Activated CD8-positive, alpha-beta memory T cell treated with anti-CD3 and anti-CD28 coated beads, Interleukin-2, amount 50 U/mL, for 48 hours (primary cell): Measurements from ENCODE around the gene TESK1.

Source experiments
- DNase-seq: peaks from one replicate; pipeline ENCODE4 v3.0.0-alpha.2; 2020

The TESK1 gene

DNA sequence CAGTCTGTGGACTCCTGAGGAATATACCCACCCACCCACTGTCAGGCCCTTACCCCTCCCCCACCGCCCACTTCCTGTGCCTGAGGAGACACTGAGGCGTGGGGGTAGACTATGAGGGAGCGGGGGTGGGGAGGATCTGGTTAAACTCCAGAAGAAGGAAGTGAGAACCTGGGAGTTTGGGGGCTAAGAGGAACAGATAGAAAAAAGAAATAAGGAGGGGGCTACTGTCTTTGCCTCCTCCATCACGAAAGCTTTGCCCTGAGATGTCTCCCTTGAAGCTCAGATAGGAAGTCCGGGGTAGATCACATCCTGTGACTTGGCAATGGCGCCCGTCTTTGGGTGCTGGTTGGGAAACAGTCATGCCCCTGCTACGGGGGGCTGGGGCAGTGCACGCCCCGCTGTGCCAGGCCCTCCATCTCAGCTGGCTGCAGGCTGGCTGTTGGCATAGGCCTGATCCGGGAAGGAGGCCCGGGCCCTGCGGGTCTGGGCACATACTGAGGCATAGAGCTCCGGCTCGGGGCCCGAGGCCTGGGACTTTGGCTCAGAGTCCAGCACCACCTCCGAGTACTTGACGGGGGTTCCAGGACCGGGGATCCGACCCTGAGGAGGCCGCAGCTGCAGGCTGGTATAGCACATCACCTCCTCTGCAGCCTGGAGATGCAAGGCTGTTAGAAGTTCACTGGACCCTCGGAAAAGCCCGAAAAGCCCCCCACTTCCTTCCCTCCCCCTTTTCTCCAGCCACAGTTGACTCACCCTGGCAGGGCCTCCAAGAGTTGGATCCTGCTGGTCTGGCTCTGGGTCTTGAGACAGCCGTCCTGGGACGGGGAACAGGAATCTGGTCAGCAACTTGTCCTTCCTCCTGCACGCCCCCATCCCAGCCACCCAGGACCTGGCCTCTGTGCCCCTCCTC, 44.6 kb downstream of the TESK1 start:
- peak; percentile 72 for DNase-seq

DNA sequence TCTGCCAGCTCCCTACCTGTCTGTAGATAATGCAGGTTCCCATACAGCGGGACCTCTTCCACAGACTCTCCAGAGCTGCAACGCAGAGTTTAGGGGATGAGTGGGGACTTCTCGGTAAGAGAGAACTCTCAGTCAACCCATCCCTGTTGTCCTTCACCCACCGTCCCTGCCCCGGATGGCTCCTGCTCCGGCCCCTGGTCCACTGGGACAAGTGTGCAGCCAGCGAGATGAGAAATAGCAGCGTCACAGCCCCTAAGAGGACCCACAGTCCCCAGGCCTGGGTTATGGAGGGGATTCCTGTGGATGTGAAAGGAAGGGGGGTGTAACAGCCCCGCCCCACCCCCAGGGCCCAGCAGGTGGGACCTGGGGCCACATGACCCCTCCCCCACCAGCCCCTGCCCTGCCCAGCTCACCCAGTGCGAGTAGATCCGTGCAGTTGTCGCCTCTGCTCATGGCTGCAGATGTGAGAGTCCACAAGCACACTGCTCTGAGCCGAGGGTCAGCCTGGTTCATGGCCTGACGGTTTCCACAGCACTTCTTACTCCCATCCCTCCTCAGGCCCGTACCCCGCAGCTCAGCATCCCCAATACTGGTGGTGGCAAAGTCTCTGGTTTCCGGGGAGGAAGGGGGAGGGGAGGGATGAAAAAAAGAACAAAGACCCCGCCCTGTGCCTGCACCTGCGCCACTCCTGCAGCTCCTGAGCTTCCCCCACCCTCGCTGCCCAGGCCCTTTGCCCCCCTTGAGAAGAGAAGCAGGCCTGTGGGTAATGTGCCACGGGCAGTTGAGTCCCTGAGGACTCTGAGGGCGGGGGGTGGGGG, 45.5 kb downstream of the TESK1 start, which contains the start of gene SIT1:
Gene SIT1 (minus strand): TSS at position 591 of the 818 bp plus-strand sequence. CDS start 78 bp downstream, at position 513.
- peak; percentile 72 for DNase-seq

GRCh38 chr9:35651956-35652828, 47.1 kb downstream of the TESK1 start:
- DNase-seq = no peak

- DNase-seq = no peak
Measured at GRCh38 chr9:35652829-35653209, 47.8 kb downstream of the TESK1 start.

DNA sequence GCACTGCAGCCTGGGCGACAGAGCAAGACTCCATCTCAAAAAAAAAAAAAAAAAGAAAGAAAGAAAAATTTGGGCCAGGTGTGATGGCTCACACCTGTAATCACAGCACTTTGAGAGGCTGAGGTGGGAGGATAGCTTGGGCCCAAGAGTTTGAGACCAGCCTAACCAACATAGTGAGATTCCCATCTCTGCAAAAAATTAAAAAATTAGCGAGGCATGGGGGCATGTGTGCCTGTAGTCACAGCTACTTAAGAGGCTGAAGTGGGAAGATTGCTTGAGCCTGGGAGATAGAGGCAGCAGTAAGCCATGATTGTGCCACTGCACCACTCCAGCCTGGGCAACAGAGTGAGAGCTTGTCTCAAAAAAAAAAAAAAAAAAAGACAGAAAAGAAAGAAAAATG, 48.5 kb downstream of the TESK1 start:
- no peak for DNase-seq

DNA sequence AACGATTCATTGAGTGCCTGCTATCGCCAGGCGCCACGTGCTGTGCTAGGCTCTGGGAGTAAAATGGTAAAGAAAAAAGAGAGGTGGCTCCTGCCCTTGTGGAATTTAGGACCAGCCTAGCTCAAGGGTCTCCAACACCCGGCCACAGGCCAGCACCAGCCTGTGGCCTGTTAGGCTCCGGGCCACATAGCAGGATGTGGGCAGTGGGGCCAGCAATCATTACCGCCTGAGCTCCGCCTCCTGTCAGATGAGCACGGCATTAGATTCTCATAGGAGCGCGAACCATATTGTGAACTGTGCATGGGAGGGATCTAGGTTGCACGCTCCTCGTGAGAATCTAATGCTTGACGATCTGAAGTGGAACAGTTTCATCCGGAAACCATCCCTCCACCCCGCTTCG, 51.3 kb downstream of the TESK1 start:
- no peak for DNase-seq

GRCh38 chr9:35656831-35657545, 51.9 kb downstream of the TESK1 start:
- DNase-seq = no peak

DNA sequence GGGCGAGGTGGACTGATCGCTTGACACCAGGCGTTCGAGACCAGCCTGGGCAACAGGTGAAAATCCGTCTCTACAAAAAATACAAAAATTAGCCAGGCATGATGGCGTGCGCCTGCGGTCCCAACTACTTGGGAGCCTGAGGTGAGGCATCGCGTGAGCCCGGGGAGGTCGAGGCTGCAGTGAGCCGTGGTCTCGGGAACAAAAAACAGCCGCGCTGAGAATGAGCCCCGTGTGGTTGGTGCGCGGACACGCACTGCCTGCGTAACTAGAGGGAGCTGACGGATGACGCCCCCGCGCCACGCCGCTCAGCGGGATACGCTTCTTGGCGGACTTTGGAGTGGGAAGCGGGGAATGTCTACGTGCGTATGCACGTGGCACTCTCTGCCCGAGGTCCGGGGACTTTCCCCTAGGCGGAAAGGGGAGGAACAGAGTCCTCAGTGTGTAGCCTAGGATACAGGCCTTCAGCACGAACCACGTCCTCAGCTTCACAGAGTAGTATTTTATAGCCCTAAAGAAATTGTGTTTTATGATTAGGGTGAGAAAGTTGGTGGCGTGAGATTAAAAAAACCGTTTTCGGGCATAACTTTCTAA, 52.6 kb downstream of the TESK1 start, which contains the start of gene RMRP:
Gene RMRP (minus strand): TSS at position 474 of the 591 bp plus-strand sequence.
- DNase-seq = peak; percentile 96

GRCh38 chr9:35658137-35658967, 53.3 kb downstream of the TESK1 start, which contains the start of gene CCDC107:
CCDC107 (plus strand) TSS chr9:35658292; CDS start chr9:35658380, 88 bp downstream.
- peak; percentile 93 for DNase-seq

DNA sequence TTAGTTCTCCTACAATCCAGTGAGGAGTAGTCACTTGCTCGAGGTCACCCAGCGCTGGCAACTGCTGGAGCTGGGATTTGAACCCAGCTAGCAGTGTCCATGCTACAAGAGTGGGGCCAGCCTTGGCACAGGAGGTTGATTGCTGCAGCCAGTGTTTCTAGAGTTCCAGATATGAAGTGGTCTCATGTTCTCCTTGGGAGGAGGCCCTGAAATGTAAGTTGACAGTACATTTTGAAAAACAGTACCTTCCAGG, 53.8 kb downstream of the TESK1 start:
- no peak for DNase-seq

GRCh38 chr9:35659340-35659739, 54.3 kb downstream of the TESK1 start:
- no peak for DNase-seq
